ENCODE results near the gene PXDC1. TPM values are rescaled to one million over a fixed set of nuclear protein-coding genes. Genes with fewer than 3 reads are reported as not detected.

PXDC1 gene
- total RNA-seq, 1 experiment from 2014 or later, result 30.8 TPM

DNA sequence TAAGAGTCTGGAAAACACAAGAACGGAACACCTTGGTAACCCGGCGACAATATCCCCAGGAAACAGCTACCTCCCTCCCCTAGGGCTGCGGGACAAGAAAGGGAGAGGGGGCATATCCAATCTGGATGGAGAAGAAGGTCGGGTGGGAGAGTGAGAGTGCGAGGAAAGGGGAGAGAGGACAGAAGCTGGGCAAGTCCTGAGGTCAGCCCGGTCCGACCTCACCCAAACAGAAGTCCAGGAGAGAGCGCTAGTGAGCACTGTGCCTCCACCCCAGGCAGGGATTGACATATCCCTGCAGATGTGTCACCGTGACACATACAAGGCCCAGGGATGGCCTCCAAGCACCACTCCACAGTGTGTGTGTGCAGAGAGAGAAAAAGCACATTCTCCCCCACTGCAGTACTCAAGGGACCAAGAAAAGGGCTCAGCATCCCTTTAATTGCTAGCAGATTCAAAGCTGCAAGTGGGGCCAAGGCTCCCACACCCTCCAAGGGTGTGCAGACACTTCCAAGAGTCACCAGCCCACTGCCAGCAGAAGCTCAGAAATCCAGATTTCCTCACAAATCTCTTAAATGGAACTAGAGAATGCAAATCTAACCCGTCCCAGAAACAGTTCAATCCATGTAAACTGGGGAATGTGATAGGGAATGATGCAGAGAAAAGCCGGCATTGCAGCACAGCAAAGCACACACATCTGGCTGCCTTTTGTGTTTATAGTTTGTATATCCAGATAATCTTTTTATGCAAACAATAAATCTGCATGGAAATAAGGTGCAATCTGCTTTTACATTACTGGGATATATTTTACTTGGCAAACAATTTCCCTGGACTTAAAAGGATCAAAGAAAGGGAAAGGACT is 3.1 kb downstream of the PXDC1 start:
- no peaks in the 10 kb centered on the region for H3K9me2 ChIP-seq (ENCODE audit: insufficient read depth)
- no peak for TF ChIP-seq EZH2 (IDR thresholded peaks at IDR 0.05; ENCODE audit: low read depth)
- TF ChIP-seq, protein P1, sequence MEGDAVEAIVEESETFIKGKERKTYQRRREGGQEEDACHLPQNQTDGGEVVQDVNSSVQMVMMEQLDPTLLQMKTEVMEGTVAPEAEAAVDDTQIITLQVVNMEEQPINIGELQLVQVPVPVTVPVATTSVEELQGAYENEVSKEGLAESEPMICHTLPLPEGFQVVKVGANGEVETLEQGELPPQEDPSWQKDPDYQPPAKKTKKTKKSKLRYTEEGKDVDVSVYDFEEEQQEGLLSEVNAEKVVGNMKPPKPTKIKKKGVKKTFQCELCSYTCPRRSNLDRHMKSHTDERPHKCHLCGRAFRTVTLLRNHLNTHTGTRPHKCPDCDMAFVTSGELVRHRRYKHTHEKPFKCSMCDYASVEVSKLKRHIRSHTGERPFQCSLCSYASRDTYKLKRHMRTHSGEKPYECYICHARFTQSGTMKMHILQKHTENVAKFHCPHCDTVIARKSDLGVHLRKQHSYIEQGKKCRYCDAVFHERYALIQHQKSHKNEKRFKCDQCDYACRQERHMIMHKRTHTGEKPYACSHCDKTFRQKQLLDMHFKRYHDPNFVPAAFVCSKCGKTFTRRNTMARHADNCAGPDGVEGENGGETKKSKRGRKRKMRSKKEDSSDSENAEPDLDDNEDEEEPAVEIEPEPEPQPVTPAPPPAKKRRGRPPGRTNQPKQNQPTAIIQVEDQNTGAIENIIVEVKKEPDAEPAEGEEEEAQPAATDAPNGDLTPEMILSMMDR (conservative IDR thresholded peaks at IDR 0.05), result peak; percentile 63
- H3K4me2 ChIP-seq, result no peak overlapping the region
- H3K27me3 ChIP-seq (ENCODE audit: insufficient read depth, low read depth), result no peaks in the 10 kb centered on the region
- peak; percentile 44 to 45 for DNase-seq
- no peak overlapping the region for H3K27ac ChIP-seq
- no TSS peak for BruUV-seq (replicated peaks)
- H4K20me1 ChIP-seq (ENCODE audit: insufficient read depth), result peaks cover 3% of the 10 kb centered on the region; the same call in 1 of the 2 replicates
- H3K4me3 ChIP-seq, result no peak overlapping the region
- H3K9me3 ChIP-seq (ENCODE audit: insufficient read depth, low read depth), result no peaks in the 10 kb centered on the region
- H3F3A ChIP-seq (ENCODE audit: insufficient read depth, low read depth), result peaks cover 7% of the 10 kb centered on the region; the same call in 1 of the 2 replicates
- peaks cover 33% of the 10 kb centered on the region for H3K79me2 ChIP-seq (ENCODE audit: low read depth)
- POLR2A ChIA-PET (ENCODE audit: unreplicated experiment), result interaction anchor here (0.5 to 0.6 kb wide), 3 partner anchors 101 to 748 kb away, joined by 3 to 5 read pairs (median 4); partner anchors contain the start of gene FAM50B
- intact Hi-C loops (cut with micrococcal nuclease; ENCODE audit: unreplicated experiment), result no loop called here
- H3K4me1 ChIP-seq (replicated peaks; ENCODE audit: insufficient read depth), result 0 out of 2 replicates have a peak, but pooled peaks cover 5% of the 10 kb centered on the region
- H3K36me3 ChIP-seq (ENCODE audit: low read depth), result no peaks in the 10 kb centered on the region
- CTCF ChIA-PET, result interaction anchor here (0.7 to 1.3 kb wide), 3 partner anchors 100 to 259 kb away, joined by 3 to 6 read pairs (median 5); partner anchors contain the start of gene FAM50B
- no peak overlapping the region for H2AFZ ChIP-seq

DNA sequence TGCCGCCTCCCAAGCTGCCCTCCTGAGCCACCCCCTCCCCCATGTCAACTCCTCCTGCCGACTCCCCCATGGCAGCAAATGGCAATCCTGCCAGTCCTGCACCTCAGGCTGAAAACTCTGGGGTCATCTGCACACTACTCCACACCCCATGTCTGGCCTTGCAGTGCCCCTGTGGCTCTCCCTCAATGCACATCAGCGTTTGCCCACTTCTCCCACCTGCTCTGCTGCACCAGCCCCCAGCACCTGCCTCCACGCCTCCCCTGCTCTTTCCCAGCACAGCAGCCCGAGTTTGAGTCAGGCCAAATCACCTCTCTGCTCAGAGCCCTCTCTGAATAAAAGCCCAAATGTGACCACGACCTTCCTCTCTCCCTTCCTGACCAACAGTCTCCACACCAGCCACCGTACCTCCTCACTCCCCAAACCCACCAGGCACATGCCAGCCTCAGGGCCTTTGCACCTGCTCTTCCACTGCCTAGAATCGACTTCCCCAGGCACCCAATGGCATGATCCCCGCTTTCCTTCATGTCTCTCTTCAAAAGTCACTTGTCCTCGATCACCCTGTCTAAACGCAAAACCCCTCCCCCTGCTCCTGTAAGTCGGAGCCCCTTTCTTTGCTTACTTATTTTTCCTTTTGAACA is 4.3 kb downstream of the PXDC1 start:
- CTCF ChIA-PET, result no interaction called here

DNA sequence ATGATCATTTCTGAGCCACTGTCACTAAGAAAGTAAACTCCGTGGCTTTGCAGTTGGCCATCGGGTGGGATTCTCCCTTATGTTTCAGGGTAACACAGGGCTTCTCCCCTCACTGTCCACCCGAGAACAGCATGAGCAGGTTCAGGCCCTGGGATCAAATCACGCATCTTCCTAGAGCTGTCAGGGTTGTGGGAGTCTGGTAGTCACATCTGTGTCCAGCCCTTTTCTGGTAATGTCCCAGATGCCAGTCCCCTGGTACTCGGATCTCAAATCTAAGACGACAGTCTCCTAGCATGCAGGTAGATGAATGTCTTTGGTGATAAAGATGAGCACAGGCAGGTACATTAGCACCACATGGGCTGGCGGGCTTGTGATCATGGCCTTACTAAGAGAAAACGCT is 4.8 kb downstream of the PXDC1 start:
- Histone ChIP-seq H3K4me1 (replicated peaks; ENCODE audit: insufficient read depth) (peaks cover 10% of the 10 kb centered on the region; the same call in 1 of the 2 replicates), H3K9me2 (ENCODE audit: insufficient read depth) (no peaks in the 10 kb centered on the region), H3K9me3 (ENCODE audit: insufficient read depth, low read depth) (no peaks in the 10 kb centered on the region), H3F3A (ENCODE audit: insufficient read depth, low read depth) (peaks cover 3% of the 10 kb centered on the region; the same call in 1 of the 2 replicates), H2AFZ (no peak overlapping the region), H3K27ac (no peak overlapping the region), H4K20me1 (ENCODE audit: insufficient read depth) (peaks cover 3% of the 10 kb centered on the region; the same call in 1 of the 2 replicates), H3K4me3 (no peak overlapping the region), H3K79me2 (ENCODE audit: low read depth) (peaks cover 36% of the 10 kb centered on the region), H3K36me3 (ENCODE audit: low read depth) (no peaks in the 10 kb centered on the region), H3K4me2 (no peak overlapping the region), H3K27me3 (ENCODE audit: insufficient read depth, low read depth) (no peaks in the 10 kb centered on the region)
- CTCF ChIA-PET, result no interaction called here
- DNase-seq, result no peak
- BruUV-seq (replicated peaks), result no TSS peak
- TF ChIP-seq, protein P1 (conservative IDR thresholded peaks at IDR 0.05), result no peak
- POLR2A ChIA-PET (ENCODE audit: unreplicated experiment), result no interaction called here
- intact Hi-C loops (cut with micrococcal nuclease; ENCODE audit: unreplicated experiment), result no loop called here

More for the DNA sequence above, 4.3 kb downstream of the PXDC1 start:
- no peak overlapping the region for H3K4me3 ChIP-seq
- TF ChIP-seq EZH2 (IDR thresholded peaks at IDR 0.05; ENCODE audit: low read depth), result no peak
- TF ChIP-seq, protein P1 (conservative IDR thresholded peaks at IDR 0.05), result no peak
- H2AFZ ChIP-seq, result no peak overlapping the region
- H3K36me3 ChIP-seq (ENCODE audit: low read depth), result no peaks in the 10 kb centered on the region
- POLR2A ChIA-PET (ENCODE audit: unreplicated experiment), result no interaction called here
- no peaks in the 10 kb centered on the region for H3K27me3 ChIP-seq (ENCODE audit: insufficient read depth, low read depth)
- peaks cover 3% of the 10 kb centered on the region; the same call in 1 of the 2 replicates for H3F3A ChIP-seq (ENCODE audit: insufficient read depth, low read depth)
- H3K9me3 ChIP-seq (ENCODE audit: insufficient read depth, low read depth), result no peaks in the 10 kb centered on the region
- intact Hi-C loops (cut with micrococcal nuclease; ENCODE audit: unreplicated experiment), result no loop called here
- peaks cover 3% of the 10 kb centered on the region; the same call in 1 of the 2 replicates for H4K20me1 ChIP-seq (ENCODE audit: insufficient read depth)
- no TSS peak for BruUV-seq (replicated peaks)
- H3K4me1 ChIP-seq (replicated peaks; ENCODE audit: insufficient read depth), result 0 out of 2 replicates have a peak, but pooled peaks cover 6% of the 10 kb centered on the region
- H3K79me2 ChIP-seq (ENCODE audit: low read depth), result peaks cover 33% of the 10 kb centered on the region
- H3K9me2 ChIP-seq (ENCODE audit: insufficient read depth), result no peaks in the 10 kb centered on the region
- H3K4me2 ChIP-seq, result no peak overlapping the region
- H3K27ac ChIP-seq, result no peak overlapping the region
- DNase-seq, result no peak
